Breast epithelium (tissue), 3 donors: ENCODE measurements around the gene LDLRAD3.

Source experiments
- POLR2A ChIP-seq: fragments of 450-650 bp; IDR thresholded peaks from one replicate; pipeline ENCODE4 v1.6.1; 2016; ENCODE audit warnings: antibody characterized with exemption, mild to moderate bottlenecking, moderate library complexity
- TF ChIP-seq, protein P1 (sequence below), 3 donors: fragments of 450-650 bp; IDR thresholded peaks; one replicate each; pipeline ENCODE4 v1.5.1; 2016 to 2017; ENCODE audit warnings: antibody characterized with exemption in 3 of 3, mild to moderate bottlenecking in 3 of 3, moderate library complexity in 3 of 3

DNA sequence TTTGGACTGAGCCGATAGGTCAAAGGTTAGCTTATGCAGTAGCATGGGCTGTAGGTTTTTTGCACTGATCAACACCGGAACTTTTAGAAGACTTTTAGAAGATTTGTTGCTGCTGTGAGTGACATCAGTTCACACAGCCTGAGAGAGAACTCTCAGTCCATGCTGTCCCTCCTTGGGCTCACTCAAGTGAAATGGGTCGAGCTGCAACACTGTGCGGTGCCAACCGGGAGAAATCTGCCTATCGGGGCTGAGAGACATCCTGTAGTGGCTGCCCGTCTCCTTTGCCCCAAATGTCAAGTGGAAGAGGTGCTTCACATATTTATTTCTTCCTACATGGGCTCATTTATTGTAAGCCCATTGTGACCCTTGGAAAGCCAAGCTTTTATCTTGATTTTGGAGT lies 170.2 kb downstream of the LDLRAD3 start:
- TF ChIP-seq POLR2A = no peak
- TF ChIP-seq, protein P1, sequence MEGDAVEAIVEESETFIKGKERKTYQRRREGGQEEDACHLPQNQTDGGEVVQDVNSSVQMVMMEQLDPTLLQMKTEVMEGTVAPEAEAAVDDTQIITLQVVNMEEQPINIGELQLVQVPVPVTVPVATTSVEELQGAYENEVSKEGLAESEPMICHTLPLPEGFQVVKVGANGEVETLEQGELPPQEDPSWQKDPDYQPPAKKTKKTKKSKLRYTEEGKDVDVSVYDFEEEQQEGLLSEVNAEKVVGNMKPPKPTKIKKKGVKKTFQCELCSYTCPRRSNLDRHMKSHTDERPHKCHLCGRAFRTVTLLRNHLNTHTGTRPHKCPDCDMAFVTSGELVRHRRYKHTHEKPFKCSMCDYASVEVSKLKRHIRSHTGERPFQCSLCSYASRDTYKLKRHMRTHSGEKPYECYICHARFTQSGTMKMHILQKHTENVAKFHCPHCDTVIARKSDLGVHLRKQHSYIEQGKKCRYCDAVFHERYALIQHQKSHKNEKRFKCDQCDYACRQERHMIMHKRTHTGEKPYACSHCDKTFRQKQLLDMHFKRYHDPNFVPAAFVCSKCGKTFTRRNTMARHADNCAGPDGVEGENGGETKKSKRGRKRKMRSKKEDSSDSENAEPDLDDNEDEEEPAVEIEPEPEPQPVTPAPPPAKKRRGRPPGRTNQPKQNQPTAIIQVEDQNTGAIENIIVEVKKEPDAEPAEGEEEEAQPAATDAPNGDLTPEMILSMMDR (IDR thresholded peaks at IDR 0.05) = no peak
